ENCODE measurements around the gene SLC9B1. TPM values are rescaled to one million over a fixed set of nuclear protein-coding genes. Genes with fewer than 3 reads are reported as not detected.

The SLC9B1 gene
- total and polyA plus RNA-seq, 2 donors (not counting 1 experiment from before 2014, with no cell fraction given) = 2.1 to 2.2 TPM

DNA sequence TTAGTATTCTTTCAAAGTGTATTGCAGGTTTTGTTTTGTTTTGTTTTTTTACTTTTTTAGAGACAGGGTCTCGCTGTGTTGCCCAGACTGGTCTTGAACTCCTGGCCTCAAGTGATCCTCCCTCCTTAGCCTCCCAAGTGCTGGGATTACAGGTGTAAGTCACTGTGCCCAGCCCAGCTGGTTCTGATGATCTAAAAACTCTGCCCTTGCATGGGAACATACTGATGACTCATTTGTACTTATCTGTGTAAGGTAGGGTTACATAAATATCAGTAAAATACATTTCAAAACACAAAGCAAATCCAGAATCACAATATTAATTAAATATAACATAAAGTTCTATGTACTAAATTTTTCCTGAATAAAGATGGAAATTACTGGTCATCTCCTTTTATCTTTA is 7.4 kb upstream of the SLC9B1 start:
- H3K27me3 Mint-ChIP-seq = no peaks in the 10 kb centered on the region
- H3K4me3 Mint-ChIP-seq = no peak overlapping the region
- Histone ChIP-seq H3K79me2 (ENCODE audit: control insufficient read depth, insufficient read depth, low read length) (no peaks in the 10 kb centered on the region), H3K9ac (ENCODE audit: low read length) (no peak overlapping the region), H3K36me3 (replicated peaks in 1 of 2; ENCODE audit: control extremely low read depth in 1 of 2, control insufficient read depth in 1 of 2, extremely low read depth in 1 of 2, insufficient read depth in 2 of 2, low read length in 1 of 2) (peaks cover 3 to 5% of the 10 kb centered on the region in 2 experiments), H2AFZ (ENCODE audit: insufficient read depth, low read depth, low read length, poor library complexity, severe bottlenecking) (no peak overlapping the region), H4K20me1 (ENCODE audit: control insufficient read depth, insufficient read depth, low read length, poor library complexity, severe bottlenecking) (no peaks in the 10 kb centered on the region), H3K4me3 (ENCODE audit: control extremely low read depth in 1 of 5, extremely low read depth in 1 of 5, insufficient read depth in 1 of 5, low read depth in 2 of 5, low read length in 4 of 5) (no peak overlapping the region), H3K27ac (ENCODE audit: low read length in 2 of 2) (no peak overlapping the region), H3K9me3 (ENCODE audit: control extremely low read depth in 1 of 3, control insufficient read depth in 2 of 3, insufficient read depth in 1 of 3, low read length in 2 of 3) (no peaks in the 10 kb centered on the region), H3K4me1 (ENCODE audit: control insufficient read depth in 2 of 2, insufficient read depth in 2 of 2, low read length in 2 of 2) (no peaks in the 10 kb centered on the region), H3K27me3 (replicated peaks in 1 of 4; ENCODE audit: control extremely low read depth in 1 of 4, control insufficient read depth in 3 of 4, insufficient read depth in 4 of 4, low read length in 3 of 4) (no peaks in the 10 kb centered on the region), H3K4me2 (replicated peaks; ENCODE audit: low read depth, low read length, poor library complexity, severe bottlenecking) (no peak overlapping the region)
- H3K9me3 Mint-ChIP-seq (ENCODE audit: insufficient read depth) = no peaks in the 10 kb centered on the region
- CTCF ChIA-PET = no interaction called here
- H3K27ac Mint-ChIP-seq = no peak overlapping the region
- H3K4me1 Mint-ChIP-seq = no peaks in the 10 kb centered on the region
- intact Hi-C loops (cut with micrococcal nuclease) = no loop called here
- DNase-seq (no peak), ATAC-seq (ENCODE audit: low read depth) (no peak)
- POLR2A ChIA-PET = no interaction called here
- WGBS (ENCODE audit: insufficient coverage) = no CpG with 5 or more reads among the region's 1 CpG
- TF ChIP-seq, protein P1, sequence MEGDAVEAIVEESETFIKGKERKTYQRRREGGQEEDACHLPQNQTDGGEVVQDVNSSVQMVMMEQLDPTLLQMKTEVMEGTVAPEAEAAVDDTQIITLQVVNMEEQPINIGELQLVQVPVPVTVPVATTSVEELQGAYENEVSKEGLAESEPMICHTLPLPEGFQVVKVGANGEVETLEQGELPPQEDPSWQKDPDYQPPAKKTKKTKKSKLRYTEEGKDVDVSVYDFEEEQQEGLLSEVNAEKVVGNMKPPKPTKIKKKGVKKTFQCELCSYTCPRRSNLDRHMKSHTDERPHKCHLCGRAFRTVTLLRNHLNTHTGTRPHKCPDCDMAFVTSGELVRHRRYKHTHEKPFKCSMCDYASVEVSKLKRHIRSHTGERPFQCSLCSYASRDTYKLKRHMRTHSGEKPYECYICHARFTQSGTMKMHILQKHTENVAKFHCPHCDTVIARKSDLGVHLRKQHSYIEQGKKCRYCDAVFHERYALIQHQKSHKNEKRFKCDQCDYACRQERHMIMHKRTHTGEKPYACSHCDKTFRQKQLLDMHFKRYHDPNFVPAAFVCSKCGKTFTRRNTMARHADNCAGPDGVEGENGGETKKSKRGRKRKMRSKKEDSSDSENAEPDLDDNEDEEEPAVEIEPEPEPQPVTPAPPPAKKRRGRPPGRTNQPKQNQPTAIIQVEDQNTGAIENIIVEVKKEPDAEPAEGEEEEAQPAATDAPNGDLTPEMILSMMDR (IDR thresholded peaks at IDR 0.05) = no peak
- TF ChIP-seq EZH2 (IDR thresholded peaks at IDR 0.05; ENCODE audit: borderline replicate concordance, insufficient read depth, low read depth, low read length, poor library complexity, severe bottlenecking) = no peak

DNA sequence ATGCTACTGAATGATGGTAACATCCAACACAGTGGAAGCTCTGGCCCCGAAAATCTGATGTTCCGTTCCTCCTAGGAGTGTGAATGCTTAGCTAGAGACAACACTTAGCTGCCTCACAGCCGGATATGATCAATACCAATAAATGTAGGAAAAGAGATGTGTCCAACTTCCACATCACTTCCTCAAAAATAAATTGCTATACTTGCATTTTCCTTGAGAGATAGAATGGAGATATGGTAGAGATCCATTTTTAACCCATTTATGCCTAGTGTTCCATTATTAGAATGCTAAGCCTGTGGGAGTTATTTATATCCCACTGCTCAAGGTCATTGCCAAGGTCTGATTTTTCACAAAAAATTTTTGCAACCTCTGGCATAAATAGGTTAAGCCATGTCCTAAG is 5.5 kb upstream of the SLC9B1 start:
- TF ChIP-seq EZH2 (IDR thresholded peaks at IDR 0.05; ENCODE audit: borderline replicate concordance, insufficient read depth, low read depth, low read length, poor library complexity, severe bottlenecking) = no peak
- TF ChIP-seq, protein P1 (IDR thresholded peaks at IDR 0.05) = no peak
- H3K4me3 Mint-ChIP-seq = no peak overlapping the region
- no peaks in the 10 kb centered on the region for H3K27me3 ChIP-seq (replicated peaks in 1 of 4; ENCODE audit: control extremely low read depth in 1 of 4, control insufficient read depth in 3 of 4, insufficient read depth in 4 of 4, low read length in 3 of 4)
- H3K4me1 ChIP-seq (ENCODE audit: control insufficient read depth in 2 of 2, insufficient read depth in 2 of 2, low read length in 2 of 2) = peaks cover 4 to 6% of the 10 kb centered on the region in 2 donors
- H3K4me2 ChIP-seq (replicated peaks; ENCODE audit: low read depth, low read length, poor library complexity, severe bottlenecking) = no peak overlapping the region
- intact Hi-C loops (cut with micrococcal nuclease) = no loop called here
- peaks cover 3 to 4% of the 10 kb centered on the region in 2 experiments for H3K36me3 ChIP-seq (replicated peaks in 1 of 2; ENCODE audit: control extremely low read depth in 1 of 2, control insufficient read depth in 1 of 2, extremely low read depth in 1 of 2, insufficient read depth in 2 of 2, low read length in 1 of 2)
- no CpG with 5 or more reads among the region's 3 CpGs for WGBS (ENCODE audit: insufficient coverage)
- H3K4me3 ChIP-seq (ENCODE audit: control extremely low read depth in 1 of 5, extremely low read depth in 1 of 5, insufficient read depth in 1 of 5, low read depth in 2 of 5, low read length in 4 of 5) = no peak overlapping the region
- no peak overlapping the region for H3K9ac ChIP-seq (ENCODE audit: low read length)
- POLR2A ChIA-PET = no interaction called here
- ATAC-seq (ENCODE audit: low read depth) (no peak), DNase-seq (no peak)
- H4K20me1 ChIP-seq (ENCODE audit: control insufficient read depth, insufficient read depth, low read length, poor library complexity, severe bottlenecking) = no peaks in the 10 kb centered on the region
- H3K27ac Mint-ChIP-seq = no peak overlapping the region
- no peak overlapping the region for H2AFZ ChIP-seq (ENCODE audit: insufficient read depth, low read depth, low read length, poor library complexity, severe bottlenecking)
- H3K4me1 Mint-ChIP-seq = peaks cover 5% of the 10 kb centered on the region
- no peaks in the 10 kb centered on the region for H3K79me2 ChIP-seq (ENCODE audit: control insufficient read depth, insufficient read depth, low read length)
- H3K27me3 Mint-ChIP-seq = no peaks in the 10 kb centered on the region
- CTCF ChIA-PET = no interaction called here
- H3K9me3 Mint-ChIP-seq (ENCODE audit: insufficient read depth) = no peaks in the 10 kb centered on the region
- H3K27ac ChIP-seq (ENCODE audit: low read length in 2 of 2) = no peak overlapping the region
- no peaks in the 10 kb centered on the region for H3K9me3 ChIP-seq (ENCODE audit: control extremely low read depth in 1 of 3, control insufficient read depth in 2 of 3, insufficient read depth in 1 of 3, low read length in 2 of 3)

All from B cell (primary cell).